GM12878 (cell line): ENCODE results near the gene KCNQ1.

Experiments used
- BCL11A ChIP-seq: IDR thresholded peaks from 2 replicates; pipeline ENCODE4 v1.6.1; 2011; ENCODE audit warnings: low read depth, low read length
- CREB1 ChIP-seq: IDR thresholded peaks from 2 replicates; pipeline ENCODE4 v1.6.1; 2012; ENCODE audit warnings: low read depth, mild to moderate bottlenecking, inconsistent platforms
- FOS ChIP-seq: IDR thresholded peaks from 3 replicates; pipeline ENCODE4 v1.6.1; 2011; ENCODE audit warnings: borderline replicate concordance; ENCODE audit not compliant: insufficient read length; ENCODE audit errors: extremely low read depth
- SMC3 ChIP-seq: IDR thresholded peaks from 2 replicates; pipeline ENCODE4 v1.6.1; 2011; ENCODE audit warnings: low read length, improper control_type of control experiment, borderline replicate concordance
- TBL1XR1 ChIP-seq: IDR thresholded peaks from 2 replicates; pipeline ENCODE4 v1.6.1; 2012; ENCODE audit warnings: low read depth, low read length, improper control_type of control experiment
- TF ChIP-seq, protein P1 (sequence below), 3 experiments: IDR thresholded peaks in 2 of 3; conservative IDR thresholded peaks in 1 of 3; 2 replicates each; pipeline ENCODE4 v1.5.1; 2011; ENCODE audit warnings: low read depth in 3 of 3, low read length in 3 of 3, mild to moderate bottlenecking in 3 of 3, control low read depth in 2 of 3, moderate library complexity in 2 of 3, inconsistent platforms in 1 of 3, mixed read lengths in 1 of 3; ENCODE audit not compliant: control insufficient read depth in 2 of 3, insufficient read depth in 1 of 3; ENCODE audit errors: extremely low read depth in 1 of 3

- TF ChIP-seq FOS: no peak
- TF ChIP-seq CREB1: no peak
- no peak for TF ChIP-seq TBL1XR1
- TF ChIP-seq, protein P1, sequence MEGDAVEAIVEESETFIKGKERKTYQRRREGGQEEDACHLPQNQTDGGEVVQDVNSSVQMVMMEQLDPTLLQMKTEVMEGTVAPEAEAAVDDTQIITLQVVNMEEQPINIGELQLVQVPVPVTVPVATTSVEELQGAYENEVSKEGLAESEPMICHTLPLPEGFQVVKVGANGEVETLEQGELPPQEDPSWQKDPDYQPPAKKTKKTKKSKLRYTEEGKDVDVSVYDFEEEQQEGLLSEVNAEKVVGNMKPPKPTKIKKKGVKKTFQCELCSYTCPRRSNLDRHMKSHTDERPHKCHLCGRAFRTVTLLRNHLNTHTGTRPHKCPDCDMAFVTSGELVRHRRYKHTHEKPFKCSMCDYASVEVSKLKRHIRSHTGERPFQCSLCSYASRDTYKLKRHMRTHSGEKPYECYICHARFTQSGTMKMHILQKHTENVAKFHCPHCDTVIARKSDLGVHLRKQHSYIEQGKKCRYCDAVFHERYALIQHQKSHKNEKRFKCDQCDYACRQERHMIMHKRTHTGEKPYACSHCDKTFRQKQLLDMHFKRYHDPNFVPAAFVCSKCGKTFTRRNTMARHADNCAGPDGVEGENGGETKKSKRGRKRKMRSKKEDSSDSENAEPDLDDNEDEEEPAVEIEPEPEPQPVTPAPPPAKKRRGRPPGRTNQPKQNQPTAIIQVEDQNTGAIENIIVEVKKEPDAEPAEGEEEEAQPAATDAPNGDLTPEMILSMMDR (IDR thresholded peaks at IDR 0.05 in 2 of 3, conservative IDR thresholded peaks at IDR 0.05 in 1 of 3; ENCODE audit: control insufficient read depth in 2 of 3, extremely low read depth in 1 of 3, insufficient read depth in 1 of 3, low read depth in 3 of 3, low read length in 3 of 3): no peak
- TF ChIP-seq SMC3: no peak
- TF ChIP-seq BCL11A: no peak
These were observed 17.2 kb downstream of the KCNQ1 start for GRCh38 chr11:2461956-2462542.
